ENCODE data around the gene MLLT10.

MLLT10 gene

DNA sequence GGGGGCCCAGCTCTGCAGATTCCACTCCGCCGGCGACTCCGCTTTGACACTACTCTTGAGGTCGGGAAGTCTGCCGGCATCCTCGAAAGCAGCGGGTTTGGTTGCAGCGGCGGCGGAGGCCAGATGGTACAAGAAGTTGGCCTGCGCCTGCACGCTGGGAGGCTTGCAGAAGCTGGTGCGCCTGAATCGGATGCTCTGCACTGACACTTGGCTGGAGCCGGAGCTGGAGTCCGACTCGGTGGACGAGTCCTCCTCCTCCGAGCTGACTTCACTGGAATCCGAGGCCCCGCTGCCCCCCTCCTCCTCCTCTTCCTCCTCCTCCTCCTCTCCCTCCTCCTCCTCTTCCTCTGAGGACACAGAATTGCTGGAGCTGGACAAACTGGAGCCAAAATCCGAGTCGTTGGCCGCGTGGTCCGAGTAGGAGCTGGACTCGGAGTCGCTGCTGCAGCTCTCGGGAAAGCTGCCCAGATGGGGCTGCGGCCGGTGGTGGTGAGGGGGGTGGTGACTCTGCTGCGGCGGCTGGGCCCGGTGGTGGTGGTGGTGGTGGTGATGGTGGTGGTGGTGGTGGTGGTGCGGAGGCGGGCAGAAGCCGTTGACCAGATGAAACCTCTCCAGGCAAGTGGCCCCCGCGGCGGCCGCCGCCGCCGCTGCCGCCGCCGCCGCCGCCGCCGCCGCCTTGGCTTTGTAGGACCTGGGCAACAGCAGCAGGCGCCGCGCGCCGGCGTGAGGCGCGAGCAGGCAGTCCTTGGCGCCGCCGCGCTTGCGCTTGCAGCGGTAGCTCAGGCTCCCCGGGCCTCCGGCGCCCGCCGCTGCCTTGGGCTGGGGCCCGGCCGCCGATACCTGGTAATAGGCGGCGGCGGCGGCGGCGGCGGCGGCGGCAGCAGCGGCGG lies 17.5 kb upstream of the MLLT10 start:
- no peak for DNase-seq (ENCODE audit: low read depth in 2 of 3, low spot score in 2 of 3)

DNA sequence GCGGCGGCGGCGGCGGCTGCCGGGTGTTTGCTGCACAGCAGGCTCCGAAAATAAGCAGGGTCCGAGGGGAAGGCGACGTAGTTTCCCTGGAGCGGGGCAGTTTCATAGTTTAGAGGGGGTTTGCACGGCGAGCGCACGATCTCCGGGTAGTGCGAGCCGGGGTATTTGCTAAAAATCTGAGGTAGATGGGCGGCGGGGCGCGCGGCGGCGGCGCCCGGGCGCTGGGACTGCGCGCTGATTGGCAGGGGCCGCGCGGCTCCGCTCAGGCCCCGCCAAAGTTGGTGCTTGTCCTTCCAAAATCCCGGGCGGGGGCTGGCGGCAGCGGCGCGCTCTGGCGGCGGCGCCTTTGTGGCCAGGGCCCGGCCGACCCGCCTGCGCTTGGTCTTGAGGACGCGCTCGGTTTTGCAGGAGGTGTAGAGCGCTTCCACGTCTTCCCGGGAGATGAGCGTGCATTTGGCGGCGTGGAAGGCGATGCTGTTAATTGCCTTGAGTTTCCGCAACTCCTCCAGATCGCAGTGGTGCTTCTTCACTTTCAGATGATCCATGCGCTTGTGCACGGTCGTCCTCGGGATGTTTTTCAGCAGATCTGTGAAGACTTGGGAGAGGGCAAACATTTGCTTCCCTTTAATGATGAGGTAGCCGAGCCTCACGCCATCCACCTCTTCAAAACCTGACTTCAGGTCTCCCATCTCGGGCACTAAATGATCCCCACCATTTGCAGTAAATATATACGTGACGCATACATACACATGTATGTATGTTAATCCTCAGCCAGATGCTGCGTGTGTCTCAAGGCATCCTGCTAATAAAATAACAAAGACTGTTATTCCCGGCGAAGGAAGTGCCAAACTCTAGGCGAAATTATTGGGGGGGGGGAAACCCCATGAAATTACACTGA lies 16.6 kb upstream of the MLLT10 start:
- no peak for DNase-seq (ENCODE audit: low read depth in 2 of 3, low spot score in 2 of 3)

DNA sequence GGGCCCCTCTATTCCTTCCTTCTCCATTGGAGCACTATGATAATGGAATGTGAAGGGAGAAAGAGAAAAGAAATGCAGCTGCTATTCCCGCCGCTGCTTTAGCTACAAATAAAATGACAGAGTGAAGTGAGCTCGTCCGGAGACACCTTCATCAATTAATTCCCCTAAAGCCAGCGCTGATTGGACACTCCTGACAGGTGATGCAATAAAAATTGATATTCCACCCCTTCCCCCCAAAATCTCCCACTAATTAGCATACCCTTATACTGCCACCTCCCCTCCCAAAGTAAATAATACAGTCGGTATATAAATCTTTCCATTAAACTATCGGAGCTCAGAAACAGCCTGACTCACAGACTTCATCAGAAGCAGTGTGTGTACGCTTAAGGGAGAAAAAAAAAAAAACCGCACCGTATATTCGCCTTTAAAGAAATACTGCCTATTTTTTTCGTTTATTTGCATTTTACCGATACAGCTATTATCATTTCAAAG lies 15.8 kb upstream of the MLLT10 start:
- DNase-seq (ENCODE audit: low read depth in 2 of 3, low spot score in 2 of 3): no peak

DNA sequence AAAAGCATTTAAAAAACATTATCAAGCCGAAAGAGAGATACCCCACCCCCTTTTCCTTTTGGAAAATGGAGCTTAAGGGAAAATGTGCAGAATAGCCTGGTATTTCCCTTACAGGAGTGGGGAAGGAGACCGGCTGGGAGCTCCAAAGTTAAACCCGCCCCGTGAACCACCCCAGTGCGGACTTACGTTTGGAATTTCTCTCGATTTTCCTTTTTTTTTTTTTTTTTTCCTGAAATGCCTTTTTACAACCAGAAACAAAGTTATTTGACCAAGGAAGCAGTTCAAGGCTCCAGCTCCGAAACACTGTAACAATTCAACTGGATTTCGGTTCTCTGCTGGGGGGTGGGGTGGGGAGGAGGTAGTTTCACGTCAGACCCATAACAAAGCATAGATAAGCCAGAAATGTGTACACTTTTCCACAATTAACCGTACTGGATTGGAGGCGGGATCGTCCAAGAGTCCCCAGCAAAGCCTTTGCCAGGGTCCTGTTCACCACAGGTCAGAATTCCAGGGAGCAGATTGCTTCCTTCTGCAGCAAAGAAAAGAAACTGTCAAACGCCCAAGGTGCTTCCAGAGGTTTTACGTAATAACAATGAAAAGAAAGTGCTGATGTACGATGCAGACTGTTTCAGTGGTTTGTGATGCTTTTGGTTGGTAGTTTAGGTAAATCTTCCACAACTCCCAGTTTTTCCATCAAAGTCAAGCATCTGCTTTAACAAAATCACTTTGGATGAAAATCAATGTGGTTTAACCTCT lies 15.2 kb upstream of the MLLT10 start:
- DNase-seq (ENCODE audit: low read depth in 2 of 3, low spot score in 2 of 3): no peak

DNA sequence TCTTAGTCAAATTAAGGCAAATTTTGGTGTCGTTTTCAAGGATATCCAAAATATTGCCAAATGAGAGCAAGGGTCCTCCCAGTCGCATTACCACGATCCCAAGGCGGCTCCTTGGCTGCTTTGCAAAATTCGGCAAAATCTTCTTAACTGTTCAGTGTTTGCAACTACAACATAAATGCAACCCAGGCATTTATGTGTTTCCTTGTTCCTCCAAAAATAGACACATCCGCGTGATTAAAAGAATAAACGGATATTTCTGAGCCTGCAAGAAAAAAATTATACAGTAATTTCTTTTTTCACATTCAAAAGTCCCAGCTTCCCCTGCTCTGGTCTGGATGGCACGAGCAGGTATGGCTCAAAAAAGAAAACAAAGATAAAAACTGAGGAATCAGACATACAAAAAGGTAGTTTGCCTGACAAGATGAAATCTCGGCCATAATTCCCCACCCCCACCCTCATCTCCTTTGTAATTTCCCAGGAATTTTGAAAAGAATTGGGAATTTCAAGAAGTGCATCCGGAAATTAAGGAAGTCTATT lies 14.6 kb upstream of the MLLT10 start:
- no peak for DNase-seq (ENCODE audit: low read depth in 2 of 3, low spot score in 2 of 3)

DNA sequence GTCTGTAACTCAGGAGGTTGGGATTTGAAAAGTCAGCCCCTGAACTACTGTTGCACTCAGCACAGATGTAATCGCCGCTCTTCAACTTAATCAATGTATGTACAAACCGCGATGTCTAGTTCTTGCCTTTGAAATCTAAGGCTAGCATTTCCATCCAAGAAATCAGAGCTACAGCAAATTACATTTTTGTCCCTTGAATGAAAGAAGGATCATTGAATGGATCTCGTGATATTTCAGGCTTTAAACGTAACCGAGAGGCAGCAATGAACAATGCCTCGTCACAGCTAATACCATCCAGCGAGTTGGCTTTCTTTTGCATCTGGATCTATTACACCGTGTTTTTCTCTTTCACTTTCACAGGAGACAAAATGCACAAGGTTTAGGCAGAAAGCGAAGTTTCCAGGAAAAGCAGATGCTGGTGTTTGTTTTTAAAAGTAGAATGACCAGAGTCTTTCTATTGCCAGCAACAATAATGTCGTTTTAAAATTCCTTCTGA lies 14.0 kb upstream of the MLLT10 start:
- DNase-seq (ENCODE audit: low read depth in 2 of 3, low spot score in 2 of 3): no peak

DNA sequence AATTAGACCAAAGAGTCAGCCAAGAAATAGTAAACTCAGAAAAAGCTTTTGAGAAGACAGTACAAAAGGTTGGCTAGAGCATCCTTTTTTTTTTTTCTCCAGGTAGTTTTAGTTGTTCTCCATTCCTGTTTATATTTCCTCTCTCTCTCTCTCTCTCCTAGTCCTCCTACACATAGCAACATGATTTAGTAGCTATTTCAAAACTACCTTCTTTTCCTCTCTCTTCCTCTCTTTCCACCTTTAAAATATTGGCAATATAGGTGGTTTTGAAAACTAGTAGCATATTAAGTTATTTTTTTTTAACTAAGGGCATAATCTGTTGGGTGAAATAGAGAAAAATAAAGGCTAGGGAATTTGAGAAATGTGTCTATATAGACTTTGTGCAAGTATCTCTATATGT lies 13.5 kb upstream of the MLLT10 start:
- no peak for DNase-seq (ENCODE audit: low read depth in 2 of 3, low spot score in 2 of 3)

DNA sequence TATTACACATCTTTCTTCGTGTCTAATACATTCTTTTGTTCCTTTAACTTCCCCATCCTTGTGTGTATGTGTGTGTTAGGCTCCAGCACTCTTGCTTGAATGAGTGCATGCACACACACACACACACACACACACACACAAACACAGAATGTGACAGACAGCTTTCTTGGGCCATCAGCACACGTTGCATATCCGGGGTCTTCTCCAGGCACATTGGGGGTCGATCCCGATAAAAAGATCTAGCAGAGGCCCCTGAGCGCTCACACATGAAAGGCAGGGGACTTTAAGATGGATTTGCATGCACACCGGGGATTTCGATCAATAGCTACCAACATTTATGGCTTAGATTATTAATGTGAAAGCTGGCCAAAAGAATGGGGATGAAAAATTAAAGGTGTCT lies 13.1 kb upstream of the MLLT10 start:
- DNase-seq (ENCODE audit: low read depth in 2 of 3, low spot score in 2 of 3): no peak

DNA sequence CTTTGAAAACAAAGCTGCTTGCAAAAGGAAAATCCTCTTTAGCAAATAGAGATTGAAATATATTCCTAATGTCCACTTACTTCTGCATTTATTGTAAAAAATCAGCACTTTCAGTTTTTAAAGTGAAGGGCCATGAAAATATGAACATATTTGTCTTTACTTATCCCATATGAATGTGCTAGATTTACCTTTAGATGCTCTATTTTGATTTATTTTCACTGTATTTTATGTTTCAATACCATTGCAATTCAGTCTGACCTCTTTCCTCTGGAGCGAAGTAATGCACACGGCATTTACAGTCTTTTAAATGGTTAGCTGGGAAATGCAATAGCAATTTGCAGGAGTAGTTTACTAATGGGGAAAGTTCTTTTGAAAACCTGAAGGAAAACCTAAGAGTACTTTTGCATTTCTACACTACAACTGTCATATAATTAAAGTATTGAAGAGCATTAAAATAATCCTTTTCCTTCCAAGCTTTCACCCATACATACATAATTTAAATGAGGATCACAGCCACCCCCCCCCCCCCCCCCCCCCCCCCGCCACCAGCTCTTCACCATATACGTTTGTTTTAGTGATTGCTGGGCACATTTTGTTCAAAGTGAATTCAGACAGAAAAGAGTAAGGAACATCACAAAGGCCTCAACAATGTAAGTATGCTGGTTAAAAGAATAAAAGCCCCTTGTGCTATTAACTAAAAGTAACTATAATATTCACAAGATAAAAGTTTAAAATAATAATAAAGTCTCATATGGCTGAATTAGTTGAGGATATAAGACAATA lies 12.1 kb upstream of the MLLT10 start:
- no peak for DNase-seq (ENCODE audit: low read depth in 2 of 3, low spot score in 2 of 3)

DNA sequence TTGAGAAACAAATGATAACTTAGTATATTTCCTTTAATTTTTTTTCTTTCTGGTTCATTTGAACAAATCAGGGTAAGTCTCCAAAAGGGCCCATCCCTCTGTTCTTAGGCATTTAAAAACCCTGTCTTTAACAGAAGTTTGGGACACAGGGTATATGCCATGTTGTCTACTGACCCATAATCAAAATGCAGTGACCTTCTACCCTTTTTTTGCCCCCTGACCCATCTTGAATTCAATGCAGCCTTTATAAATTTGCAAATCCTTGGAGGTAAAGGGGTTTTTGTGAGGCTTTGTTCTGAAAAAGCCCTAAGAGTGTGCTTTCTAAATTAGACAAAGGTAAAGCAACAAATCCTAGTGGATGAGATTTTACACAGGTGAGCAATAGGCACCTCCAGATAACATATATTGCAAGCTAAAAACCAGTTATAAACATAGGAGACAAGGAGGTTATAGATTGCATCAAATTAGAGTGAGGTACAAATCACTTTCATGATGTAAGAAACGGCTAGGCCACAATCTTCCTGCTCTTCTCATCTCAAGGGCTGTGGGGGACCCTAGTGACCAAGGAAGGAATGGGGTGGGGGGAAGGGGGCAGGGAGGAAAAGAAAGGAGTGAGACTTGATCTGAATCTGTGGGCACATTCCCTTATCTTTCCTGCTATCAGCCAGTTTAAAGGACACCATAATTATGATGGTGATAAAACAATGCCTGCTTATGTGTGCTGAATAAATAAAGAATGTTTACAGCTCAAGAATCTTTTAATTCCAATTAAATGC lies 11.2 kb upstream of the MLLT10 start:
- no peak for DNase-seq (ENCODE audit: low read depth in 2 of 3, low spot score in 2 of 3)

DNA sequence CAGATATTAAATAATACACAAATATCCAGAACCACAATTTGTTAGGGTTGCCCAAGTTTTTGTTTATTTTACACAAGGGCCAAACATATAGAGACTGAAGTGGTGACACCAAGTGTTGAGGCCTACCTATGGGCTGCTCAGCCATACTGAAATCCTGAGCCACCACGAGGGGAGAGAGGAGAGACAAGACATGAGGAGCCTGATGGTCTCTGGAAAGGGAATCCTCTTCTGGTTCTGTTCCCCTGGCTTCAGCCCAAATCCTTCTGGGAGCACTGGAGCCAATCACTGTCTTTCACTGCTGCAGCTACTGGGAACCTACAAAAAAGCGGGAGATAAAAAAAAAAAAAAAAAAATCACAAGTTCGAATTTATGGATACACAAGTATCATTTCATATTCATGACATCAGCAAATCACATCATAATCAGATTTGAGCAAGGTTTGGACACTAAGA lies 10.4 kb upstream of the MLLT10 start:
- no peak for DNase-seq (ENCODE audit: low read depth in 2 of 3, low spot score in 2 of 3)

DNA sequence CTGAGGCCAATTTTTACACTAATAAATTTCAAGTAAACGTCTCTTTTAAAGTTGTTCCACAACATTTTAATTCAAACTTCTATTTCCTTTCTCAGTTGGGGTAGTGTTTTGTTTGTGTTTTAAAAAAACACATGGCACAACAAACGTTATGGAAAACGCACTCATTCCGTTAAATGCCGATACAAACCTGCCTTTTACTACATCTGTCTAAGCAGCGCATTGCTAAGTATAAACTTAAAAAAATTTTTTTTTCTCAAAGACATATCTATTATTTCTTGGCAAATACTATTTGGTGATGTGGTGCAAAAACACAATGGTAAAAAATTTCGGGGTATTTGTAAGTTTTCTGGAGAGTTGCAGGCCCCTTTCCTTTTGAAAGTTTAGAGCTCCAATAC lies 9.9 kb upstream of the MLLT10 start:
- DNase-seq (ENCODE audit: low read depth in 2 of 3, low spot score in 2 of 3): no peak

DNA sequence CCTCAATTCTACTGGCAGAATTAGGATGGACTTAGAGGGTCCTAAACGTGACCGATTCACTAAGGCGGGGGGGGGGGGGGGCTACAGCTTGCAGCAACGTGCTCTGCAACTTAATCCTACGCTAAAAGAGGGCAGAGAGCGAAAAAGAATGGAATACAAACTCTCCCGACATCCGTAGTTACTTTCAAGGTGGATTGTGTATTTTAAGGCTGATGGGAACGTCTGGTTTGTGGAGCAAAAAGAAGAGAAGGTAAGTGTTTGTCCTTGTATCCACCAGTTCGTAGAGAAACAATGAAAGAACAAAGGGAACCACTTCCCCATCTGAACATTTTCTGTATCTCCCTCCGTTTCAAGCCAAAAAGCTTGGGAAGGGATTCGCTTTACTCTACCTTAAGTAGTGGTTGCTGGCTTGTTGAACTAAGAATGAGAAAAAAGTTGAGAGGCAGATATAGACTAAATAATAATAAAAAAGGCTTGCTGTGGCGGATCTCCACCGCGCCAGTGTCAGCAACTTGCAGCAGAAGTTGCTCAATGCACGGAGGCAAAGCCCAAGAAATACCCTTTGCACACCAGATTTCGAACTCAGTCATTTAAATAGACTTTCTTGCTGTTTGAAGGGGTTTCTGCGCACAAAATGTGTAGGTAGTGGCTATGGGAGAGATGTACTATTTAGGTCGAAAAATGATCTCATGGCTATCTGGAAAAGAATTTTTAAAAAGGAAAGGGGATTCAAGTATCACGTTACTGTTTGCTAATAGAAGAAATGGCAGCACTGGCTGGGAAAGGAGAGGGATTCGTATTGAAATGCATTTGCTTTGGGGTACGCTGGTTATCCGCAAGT lies 9.3 kb upstream of the MLLT10 start:
- no peak for DNase-seq (ENCODE audit: low read depth in 2 of 3, low spot score in 2 of 3)

DNA sequence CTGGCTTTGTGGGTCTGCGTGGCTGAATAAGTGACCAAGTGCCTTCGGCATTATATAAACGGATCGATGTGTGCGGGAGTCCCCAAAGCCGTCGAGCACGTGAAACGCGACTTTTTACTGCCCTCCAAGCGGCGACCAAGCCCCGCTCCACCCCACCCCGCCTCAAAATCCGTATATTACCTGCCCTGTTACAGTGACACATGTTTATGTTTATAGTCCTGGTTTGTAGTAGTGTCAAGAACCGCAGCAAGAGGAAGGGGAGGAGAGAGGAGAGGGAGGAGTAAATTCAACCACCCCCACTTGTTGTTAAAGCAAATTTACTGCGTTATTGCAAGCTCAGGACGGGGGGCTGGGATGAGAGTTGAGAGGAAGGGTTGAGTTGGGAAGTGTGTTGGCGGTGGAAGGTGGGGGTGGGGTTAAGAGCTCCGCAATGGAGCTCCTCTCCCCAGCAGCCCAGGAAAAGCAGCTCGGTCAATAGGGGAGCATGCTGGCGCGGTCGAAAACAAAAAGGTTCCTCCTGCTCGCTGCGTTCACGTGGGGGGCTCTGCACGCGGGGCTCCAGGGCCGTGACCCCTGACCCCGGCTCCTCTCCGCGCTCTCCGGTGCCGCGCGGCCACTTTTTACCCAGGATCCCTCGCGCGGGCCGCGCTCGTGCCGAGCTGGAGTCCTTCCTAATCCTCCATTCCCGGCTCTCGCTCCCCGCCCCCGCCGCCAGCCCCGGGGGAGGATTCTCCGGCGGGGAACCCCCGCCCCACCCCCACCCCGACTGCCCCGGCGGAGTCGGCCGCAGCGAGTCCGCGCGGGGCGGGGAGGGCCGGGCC lies 8.5 kb upstream of the MLLT10 start, which contains the start of gene SKIDA1:
TSS of gene SKIDA1 (minus strand) at position 316 of the 821 bp plus-strand sequence. CDS start 7,860 bp downstream, outside the sequence.
- DNase-seq (ENCODE audit: low read depth in 2 of 3, low spot score in 2 of 3): peak in 2 of 3 experiments; percentile 36

DNA sequence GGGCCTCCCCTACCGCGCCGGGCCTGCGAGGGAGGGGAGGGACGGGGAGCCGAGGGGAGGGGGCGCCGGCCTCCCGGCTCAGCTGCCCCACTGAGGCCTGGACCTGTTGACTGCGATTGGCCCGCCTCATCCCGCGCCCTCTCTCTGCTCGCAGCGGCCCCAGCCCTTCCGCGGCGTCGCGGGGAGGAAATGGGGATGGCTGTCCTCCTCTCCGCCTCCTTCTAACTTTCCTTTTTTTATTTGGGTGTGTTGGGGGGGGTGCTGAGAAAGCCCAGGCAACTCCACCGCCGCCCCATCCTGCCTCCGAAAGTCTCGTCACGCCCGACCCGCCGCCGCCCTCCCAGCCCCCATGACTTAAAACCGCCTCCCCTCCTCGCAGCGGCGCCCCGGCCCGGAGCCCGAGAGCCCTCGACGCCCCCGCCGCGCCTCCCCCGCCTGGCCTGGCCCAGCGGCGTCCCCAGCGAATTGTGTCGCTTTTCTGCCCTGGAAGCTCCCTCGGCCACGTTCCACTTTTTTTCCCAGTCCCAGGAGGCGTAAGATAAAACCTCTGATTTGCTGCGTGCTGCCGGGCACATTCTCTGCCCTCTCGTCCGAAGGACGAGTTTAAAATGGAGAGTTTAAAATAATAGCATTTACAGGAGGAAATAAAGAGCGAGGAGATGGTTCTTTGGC lies 7.7 kb upstream of the MLLT10 start:
- peak in 2 of 3 experiments; percentile 17 to 29 for DNase-seq (ENCODE audit: low read depth in 2 of 3, low spot score in 2 of 3)

DNA sequence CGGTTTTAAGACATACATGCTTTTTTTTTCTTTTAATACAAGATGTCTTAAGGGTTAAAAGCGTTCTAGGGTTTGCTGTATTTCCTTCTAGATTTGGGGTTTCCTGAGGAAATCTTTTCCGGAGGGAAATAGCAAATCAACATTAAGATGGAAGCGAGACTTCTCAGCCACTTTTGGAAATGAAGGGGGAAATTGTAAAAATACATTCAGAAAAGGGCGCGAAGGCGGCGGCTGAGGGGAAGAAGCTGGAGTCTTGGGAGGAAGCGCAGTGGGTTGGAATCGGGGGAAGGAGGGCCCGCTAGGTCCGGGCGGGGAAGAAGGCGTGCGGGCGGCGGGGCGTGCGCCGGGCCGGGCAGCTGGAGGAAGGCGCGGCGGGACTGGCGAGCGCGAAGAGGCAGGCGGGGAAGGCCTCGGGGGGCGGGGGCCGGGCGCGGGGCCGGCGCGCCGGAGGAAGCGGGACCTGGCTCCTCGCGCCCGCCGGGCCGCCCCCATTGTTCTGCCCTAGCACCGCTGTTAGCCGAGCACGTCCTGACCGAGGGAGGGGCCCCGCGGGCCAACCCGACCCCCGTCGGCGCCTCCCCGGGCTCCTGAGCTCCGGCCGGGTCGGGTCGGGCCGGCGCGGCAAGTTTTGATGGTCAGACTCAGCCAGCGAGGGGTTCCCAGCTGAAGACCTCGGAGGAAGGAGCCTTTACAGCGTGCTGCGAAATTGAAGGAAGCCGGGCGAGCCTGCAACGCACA lies 7.0 kb upstream of the MLLT10 start:
- DNase-seq (ENCODE audit: low read depth in 2 of 3, low spot score in 2 of 3): peak in 2 of 3 experiments; percentile 18 to 20

Data from activated CD8-positive, alpha-beta memory T cell treated with anti-CD3 and anti-CD28 coated beads for 48 hours (primary cell).